HL-60/S4 (cell line): ENCODE measurements around the gene CCDC175.

Experiments
- in situ Hi-C: fragments of 300-500 bp; cut with MboI; formaldehyde crosslinking; loops from 2 replicates; pipeline ENCODE4 v1.14.3; 2022; ENCODE audit warnings: low sequenced_read_pairs

CCDC175 gene

GRCh38 chr14:59576332-59577294 lies at the start of gene CCDC175:
TSS of gene CCDC175 (minus strand) at chr14:59576812. CDS start at chr14:59576775, 37 bp downstream.
- in situ Hi-C loops, result loop anchor here (10.0 kb wide), 1 partner anchor 452 kb away; no protein-coding TSS in a partner anchor

GRCh38 chr14:59622631-59623030 lies 46.0 kb upstream of the CCDC175 start:
- in situ Hi-C loops, result no loop called here

- in situ Hi-C loops, result no loop called here
These were observed 42.4 kb upstream of the CCDC175 start for GRCh38 chr14:59619061-59619460.

- in situ Hi-C loops, result no loop called here
These were observed 24.4 kb upstream of the CCDC175 start for GRCh38 chr14:59601056-59601455.

- in situ Hi-C loops, result no loop called here
These were observed 23.8 kb upstream of the CCDC175 start for GRCh38 chr14:59600211-59600945.

GRCh38 chr14:59595071-59595470 lies 18.5 kb upstream of the CCDC175 start:
- in situ Hi-C loops, result no loop called here

- in situ Hi-C loops, result no loop called here
These were observed 15.2 kb upstream of the CCDC175 start for GRCh38 chr14:59591641-59592370.

GRCh38 chr14:59588101-59588500 lies 11.5 kb upstream of the CCDC175 start:
- in situ Hi-C loops, result no loop called here

GRCh38 chr14:59585891-59586554 lies 9.4 kb upstream of the CCDC175 start:
- in situ Hi-C loops, result no loop called here

- in situ Hi-C loops, result no loop called here
These were observed 7.1 kb upstream of the CCDC175 start for GRCh38 chr14:59583755-59584154.

GRCh38 chr14:59582845-59583509 lies 6.4 kb upstream of the CCDC175 start:
- in situ Hi-C loops, result no loop called here

GRCh38 chr14:59582161-59582560 lies 5.5 kb upstream of the CCDC175 start:
- in situ Hi-C loops, result no loop called here

- in situ Hi-C loops, result no loop called here
These were observed 4.3 kb upstream of the CCDC175 start for GRCh38 chr14:59580911-59581310.

GRCh38 chr14:59570122-59570521 lies 6.5 kb downstream of the CCDC175 start:
- in situ Hi-C loops, result loop anchor here (10.0 kb wide), 1 partner anchor 445 kb away; no protein-coding TSS in a partner anchor

GRCh38 chr14:59566725-59567124 lies 9.9 kb downstream of the CCDC175 start:
- in situ Hi-C loops, result no loop called here

GRCh38 chr14:59566296-59566695 lies 10.3 kb downstream of the CCDC175 start:
- in situ Hi-C loops, result no loop called here

GRCh38 chr14:59565087-59565486 lies 11.5 kb downstream of the CCDC175 start:
- in situ Hi-C loops, result no loop called here

GRCh38 chr14:59564366-59564765 lies 12.2 kb downstream of the CCDC175 start:
- in situ Hi-C loops, result no loop called here

- in situ Hi-C loops, result no loop called here
These were observed 29.3 kb downstream of the CCDC175 start for GRCh38 chr14:59547310-59547709.

GRCh38 chr14:59543873-59544272 lies 32.7 kb downstream of the CCDC175 start:
- in situ Hi-C loops, result no loop called here
